ENCODE results near the gene DCST2. TPM values are rescaled to one million over a fixed set of nuclear protein-coding genes. Genes with fewer than 3 reads are reported as not detected.

Gene DCST2
- total and polyA plus RNA-seq, 9 of the 15 experiments (the other 6 are each of a cell fraction or from before 2014, with no cell fraction given), result 0.09 to 0.49 (median 0.11) TPM; not detected in 3

DNA sequence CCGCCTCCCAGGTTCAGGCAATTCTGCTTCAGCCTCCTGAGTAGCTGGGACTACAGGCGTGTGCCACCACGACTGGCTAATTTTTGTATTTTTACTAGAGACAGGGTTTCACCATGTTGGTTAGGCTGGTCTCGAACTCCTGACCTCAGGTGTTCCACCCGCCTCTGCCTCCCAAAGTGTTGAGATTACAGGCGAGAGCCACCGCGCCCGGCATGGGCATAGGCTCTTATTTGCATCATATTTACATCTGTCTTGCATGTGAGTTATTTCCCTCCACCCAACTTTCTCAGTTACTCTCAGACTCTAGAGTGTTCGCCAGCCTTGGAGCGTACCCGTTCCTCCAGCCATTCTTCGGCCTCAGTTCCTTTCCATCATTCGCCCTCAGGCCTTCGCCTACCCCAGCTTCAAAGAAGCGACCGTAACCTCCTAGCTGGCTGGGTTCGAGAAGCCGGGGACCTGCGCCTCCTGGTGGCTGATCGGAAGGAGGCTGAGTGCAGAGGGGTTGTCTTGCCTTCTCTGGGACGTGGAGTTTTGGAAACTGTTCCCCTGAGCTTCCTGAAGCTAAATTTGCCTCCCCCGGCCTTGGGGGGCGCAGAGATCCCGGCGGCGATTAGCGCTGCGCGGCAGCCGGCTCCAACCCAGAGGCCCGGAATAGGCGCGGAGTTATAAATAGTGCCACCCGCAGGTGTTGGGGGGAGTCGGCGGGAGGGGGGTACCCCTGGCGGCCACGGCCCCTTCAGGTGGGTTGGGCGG is 34.6 kb downstream of the DCST2 start (continued):
- TF ChIP-seq HDAC2 (IDR thresholded peaks at IDR 0.05) (no peak), SETDB1 (IDR thresholded peaks at IDR 0.05; ENCODE audit: low read length) (no peak), ZNF407 (IDR thresholded peaks at IDR 0.05; ENCODE audit: low read depth) (no peak), SMARCB1 (IDR thresholded peaks at IDR 0.05; ENCODE audit: insufficient read length, low read depth) (no peak), GTF2E2 (tag; IDR thresholded peaks at IDR 0.05) (no peak), DDX20 (tag; IDR thresholded peaks at IDR 0.05; ENCODE audit: low read depth) (no peak), RBM25 (IDR thresholded peaks at IDR 0.05; ENCODE audit: low read depth, low read length, severe bottlenecking) (no peak), HMG20B (CRISPR knock-in tag; IDR thresholded peaks at IDR 0.05) (no peak), ZZZ3 (IDR thresholded peaks at IDR 0.05) (no peak), IFI16 (CRISPR knock-in tag; IDR thresholded peaks at IDR 0.05) (no peak), PHF21A (IDR thresholded peaks at IDR 0.05; ENCODE audit: borderline replicate concordance, low read depth) (no peak), KLF6 (CRISPR knock-in tag; IDR thresholded peaks at IDR 0.05; ENCODE audit: borderline replicate concordance) (no peak), SIN3B (IDR thresholded peaks at IDR 0.05; ENCODE audit: low read depth) (no peak), DNMT1 (IDR thresholded peaks at IDR 0.05) (no peak), NFE2L1 (tag; IDR thresholded peaks at IDR 0.05; ENCODE audit: borderline replicate concordance, low read depth) (no peak), TCF7L2 (IDR thresholded peaks at IDR 0.05; ENCODE audit: low read depth, low read length) (0 out of 2 replicates have a peak, but pooled peaks have one; percentile 26), ESRRA (IDR thresholded peaks at IDR 0.05; ENCODE audit: borderline replicate concordance, low read depth) (no peak), SPI1 (IDR thresholded peaks at IDR 0.05; ENCODE audit: borderline replicate concordance, low read depth, low read length) (no peak), MYC (IDR thresholded peaks at IDR 0.05; ENCODE audit: low read depth, low read length) (peak; percentile 41; the same call in 1 of the 2 replicates), MYC (CRISPR knock-in tag; IDR thresholded peaks at IDR 0.05; ENCODE audit: borderline replicate concordance, low read depth) (no peak)
- TF ChIP-seq, protein P1, sequence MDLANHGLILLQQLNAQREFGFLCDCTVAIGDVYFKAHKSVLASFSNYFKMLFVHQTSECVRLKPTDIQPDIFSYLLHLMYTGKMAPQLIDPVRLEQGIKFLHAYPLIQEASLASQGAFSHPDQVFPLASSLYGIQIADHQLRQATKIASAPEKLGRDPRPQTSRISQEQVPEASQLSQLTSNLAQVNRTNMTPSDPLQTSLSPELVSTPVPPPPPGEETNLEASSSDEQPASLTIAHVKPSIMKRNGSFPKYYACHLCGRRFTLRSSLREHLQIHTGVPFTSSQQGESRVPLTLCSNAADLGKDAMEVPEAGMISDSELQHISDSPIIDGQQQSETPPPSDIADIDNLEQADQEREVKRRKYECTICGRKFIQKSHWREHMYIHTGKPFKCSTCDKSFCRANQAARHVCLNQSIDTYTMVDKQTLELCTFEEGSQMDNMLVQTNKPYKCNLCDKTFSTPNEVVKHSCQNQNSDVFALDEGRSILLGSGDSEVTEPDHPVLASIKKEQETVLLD (IDR thresholded peaks at IDR 0.05), result peak; percentile 15; the same call in 1 of the 2 replicates

All from K562 (cell line).